Measurements from ENCODE around the gene TMIE.

Gene TMIE

DNA sequence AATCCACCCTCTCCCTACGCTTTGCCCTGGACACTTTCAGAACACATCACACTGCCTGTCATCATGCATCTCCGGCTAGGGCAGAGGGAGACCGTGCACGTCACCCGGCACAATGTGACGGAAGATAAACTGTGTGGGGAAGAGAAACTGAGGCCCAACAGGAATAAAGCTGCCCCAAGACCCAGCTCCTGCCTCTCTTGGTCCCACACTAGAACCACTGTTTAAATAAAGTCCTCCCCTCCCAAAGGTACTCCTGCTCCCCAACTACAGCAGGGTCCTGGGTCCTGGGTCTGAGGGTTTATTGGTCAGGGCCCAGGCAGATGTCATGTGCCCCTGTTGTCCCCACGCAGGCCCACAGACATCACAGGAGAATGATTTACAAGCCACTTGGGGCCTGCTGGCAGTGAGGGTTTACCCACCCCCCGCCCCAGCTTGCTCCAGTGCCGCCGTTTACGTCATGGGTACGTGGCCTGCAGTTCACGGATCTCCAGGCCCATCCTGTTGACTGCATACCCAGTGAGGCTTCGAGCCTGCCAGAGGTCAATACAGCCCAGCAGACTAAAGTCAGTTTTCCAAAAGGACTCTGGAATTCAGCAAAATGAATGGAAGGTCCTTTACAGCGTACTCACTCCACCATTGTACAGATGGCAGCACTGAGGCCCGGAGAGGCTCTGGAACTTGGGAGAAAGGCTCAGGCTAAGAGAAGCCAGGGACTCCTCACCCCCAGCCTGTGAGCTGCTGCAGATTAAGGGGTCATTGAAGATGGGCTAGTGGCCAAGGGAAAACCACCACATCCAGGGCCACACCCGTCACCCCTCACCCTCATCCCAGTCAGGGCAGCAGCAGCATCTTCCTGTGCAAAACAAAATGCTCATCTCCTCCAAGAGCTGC lies 30.9 kb upstream of the TMIE start:
- H2BK12ac ChIP-seq (ENCODE audit: low read length in 2 of 2) = no peak overlapping the region
- H3K23ac ChIP-seq (ENCODE audit: low read length in 2 of 2) = no peak overlapping the region
- H3K27ac ChIP-seq (ENCODE audit: low read length, poor library complexity, severe bottlenecking) = no peak overlapping the region
- H3K18ac ChIP-seq (ENCODE audit: low read depth in 1 of 2, low read length in 2 of 2) = no peak overlapping the region
- no peak overlapping the region for H2BK5ac ChIP-seq (ENCODE audit: low read depth, low read length, poor library complexity, severe bottlenecking)
- peaks cover 10 to 30% of the 10 kb centered on the region in 2 experiments for H3K27me3 ChIP-seq (ENCODE audit: control insufficient read depth in 1 of 2, insufficient read depth in 1 of 2, low read length in 2 of 2)
- H3K9ac ChIP-seq (ENCODE audit: low read length) = no peak overlapping the region
- no peaks in the 10 kb centered on the region for H3K36me3 ChIP-seq (ENCODE audit: control insufficient read depth in 1 of 2, insufficient read depth in 2 of 2, low read depth in 1 of 2, low read length in 2 of 2)
- H3K4me2 ChIP-seq (ENCODE audit: low read length, poor library complexity, severe bottlenecking) = no peak overlapping the region
- no peak overlapping the region for H4K8ac ChIP-seq (ENCODE audit: low read length)
- H3K9me3 ChIP-seq (ENCODE audit: control insufficient read depth, low read length) = no peaks in the 10 kb centered on the region
- no peak overlapping the region for H2BK15ac ChIP-seq (ENCODE audit: low read depth, poor library complexity, severe bottlenecking)
- 86% methylated on average over 16 of the region's 17 CpGs for WGBS
- no peak overlapping the region for H3K4ac ChIP-seq (ENCODE audit: low read depth in 1 of 2, low read length in 2 of 2)
- no peak for DNase-seq
- no peak overlapping the region for H2AFZ ChIP-seq (ENCODE audit: low read depth, low read length)
- no peak overlapping the region for H3K4me3 ChIP-seq (ENCODE audit: insufficient read depth in 1 of 2, low read depth in 1 of 2, low read length in 2 of 2)
- H3K14ac ChIP-seq (ENCODE audit: low read length in 2 of 2) = no peak overlapping the region
- no peak overlapping the region for H2BK120ac ChIP-seq (ENCODE audit: low read depth, low read length)
- no peak overlapping the region for H2AK5ac ChIP-seq (ENCODE audit: low read length, severe bottlenecking)
- H3K79me1 ChIP-seq (replicated peaks; ENCODE audit: low read length, poor library complexity, severe bottlenecking) = no peaks in the 10 kb centered on the region
- H4K91ac ChIP-seq (ENCODE audit: low read length) = no peak overlapping the region
- H3K4me1 ChIP-seq (ENCODE audit: control insufficient read depth, insufficient read depth, low read depth, low read length) = peaks cover 2% of the 10 kb centered on the region

GRCh38 chr3:46670891-46671427 lies 30.2 kb upstream of the TMIE start:
- Histone ChIP-seq H2AFZ (ENCODE audit: low read depth, low read length) (no peak overlapping the region), H3K14ac (ENCODE audit: low read length in 2 of 2) (no peak overlapping the region), H2AK5ac (ENCODE audit: low read length, severe bottlenecking) (no peak overlapping the region), H2BK12ac (ENCODE audit: low read length in 2 of 2) (no peak overlapping the region), H2BK120ac (ENCODE audit: low read depth, low read length) (no peak overlapping the region), H3K9ac (ENCODE audit: low read length) (no peak overlapping the region), H3K36me3 (ENCODE audit: control insufficient read depth in 1 of 2, insufficient read depth in 2 of 2, low read depth in 1 of 2, low read length in 2 of 2) (no peaks in the 10 kb centered on the region), H3K27me3 (ENCODE audit: control insufficient read depth in 1 of 2, insufficient read depth in 1 of 2, low read length in 2 of 2) (peaks cover 10 to 26% of the 10 kb centered on the region in 2 experiments), H3K27ac (ENCODE audit: low read length, poor library complexity, severe bottlenecking) (no peak overlapping the region), H3K9me3 (ENCODE audit: control insufficient read depth, low read length) (no peaks in the 10 kb centered on the region), H3K18ac (ENCODE audit: low read depth in 1 of 2, low read length in 2 of 2) (no peak overlapping the region), H3K4ac (ENCODE audit: low read depth in 1 of 2, low read length in 2 of 2) (no peak overlapping the region), H4K8ac (ENCODE audit: low read length) (no peak overlapping the region), H2BK5ac (ENCODE audit: low read depth, low read length, poor library complexity, severe bottlenecking) (no peak overlapping the region), H3K79me1 (replicated peaks; ENCODE audit: low read length, poor library complexity, severe bottlenecking) (no peaks in the 10 kb centered on the region), H2BK15ac (ENCODE audit: low read depth, poor library complexity, severe bottlenecking) (no peak overlapping the region), H3K4me3 (ENCODE audit: insufficient read depth in 1 of 2, low read depth in 1 of 2, low read length in 2 of 2) (no peak overlapping the region), H3K23ac (ENCODE audit: low read length in 2 of 2) (no peak overlapping the region), H4K91ac (ENCODE audit: low read length) (no peak overlapping the region), H3K4me1 (ENCODE audit: control insufficient read depth, insufficient read depth, low read depth, low read length) (peaks cover 2% of the 10 kb centered on the region), H3K4me2 (ENCODE audit: low read length, poor library complexity, severe bottlenecking) (no peak overlapping the region)
- DNase-seq = no peak
- WGBS = 96% methylated on average over 4 of the region's 4 CpGs

DNA sequence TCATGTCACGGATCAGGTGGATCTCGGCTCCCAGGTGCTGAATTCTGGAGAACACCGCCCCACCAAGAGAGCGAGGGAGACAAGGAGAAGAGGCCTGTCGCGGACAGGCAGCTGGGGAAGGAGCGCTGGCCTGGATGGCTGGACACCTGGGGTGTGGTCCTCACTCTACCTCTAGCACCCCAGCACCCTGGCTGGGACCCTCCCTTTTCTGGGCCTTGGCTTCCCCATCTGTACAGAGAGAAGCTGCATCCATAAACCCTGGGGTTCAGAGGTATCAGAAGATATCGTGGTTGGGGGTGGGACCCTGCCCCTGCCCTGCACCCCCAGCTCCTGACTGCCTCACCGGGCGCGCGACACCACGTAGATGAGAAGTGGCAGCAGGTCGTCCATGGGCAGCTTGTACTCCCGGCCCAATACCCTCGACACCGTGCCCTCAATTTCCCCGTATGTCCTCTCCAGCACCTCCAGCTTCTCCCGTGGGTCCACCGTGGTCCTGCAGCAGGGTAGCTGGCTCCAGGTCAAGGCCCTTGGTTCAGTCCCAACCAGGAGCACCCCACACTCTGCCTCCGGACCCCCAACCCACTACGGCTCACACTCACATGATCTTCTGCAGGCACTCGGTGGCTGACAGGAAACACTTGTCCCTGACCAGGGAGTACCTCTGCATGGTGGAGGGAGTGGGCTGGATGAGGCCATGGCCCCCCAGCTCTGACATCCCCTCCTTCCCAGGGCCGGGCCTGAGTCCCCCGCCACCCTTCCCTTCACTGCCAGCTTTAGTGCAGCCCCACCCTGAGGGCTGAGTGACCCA lies 29.4 kb upstream of the TMIE start:
- 92% methylated on average over 22 of the region's 25 CpGs for WGBS
- Histone ChIP-seq H3K4me2 (ENCODE audit: low read length, poor library complexity, severe bottlenecking) (no peak overlapping the region), H3K36me3 (ENCODE audit: control insufficient read depth in 1 of 2, insufficient read depth in 2 of 2, low read depth in 1 of 2, low read length in 2 of 2) (no peaks in the 10 kb centered on the region), H4K8ac (ENCODE audit: low read length) (no peak overlapping the region), H2BK12ac (ENCODE audit: low read length in 2 of 2) (no peak overlapping the region), H3K27ac (ENCODE audit: low read length, poor library complexity, severe bottlenecking) (no peak overlapping the region), H2AFZ (ENCODE audit: low read depth, low read length) (no peak overlapping the region), H3K79me1 (replicated peaks; ENCODE audit: low read length, poor library complexity, severe bottlenecking) (no peaks in the 10 kb centered on the region), H3K4me3 (ENCODE audit: insufficient read depth in 1 of 2, low read depth in 1 of 2, low read length in 2 of 2) (no peak overlapping the region), H2BK5ac (ENCODE audit: low read depth, low read length, poor library complexity, severe bottlenecking) (no peak overlapping the region), H3K27me3 (ENCODE audit: control insufficient read depth in 1 of 2, insufficient read depth in 1 of 2, low read length in 2 of 2) (peaks cover 7 to 23% of the 10 kb centered on the region in 2 experiments), H3K9me3 (ENCODE audit: control insufficient read depth, low read length) (no peaks in the 10 kb centered on the region), H2BK15ac (ENCODE audit: low read depth, poor library complexity, severe bottlenecking) (no peak overlapping the region), H2AK5ac (ENCODE audit: low read length, severe bottlenecking) (no peak overlapping the region), H3K9ac (ENCODE audit: low read length) (no peak overlapping the region), H3K4me1 (ENCODE audit: control insufficient read depth, insufficient read depth, low read depth, low read length) (peaks cover 4% of the 10 kb centered on the region), H4K91ac (ENCODE audit: low read length) (no peak overlapping the region), H3K23ac (ENCODE audit: low read length in 2 of 2) (no peak overlapping the region), H3K4ac (ENCODE audit: low read depth in 1 of 2, low read length in 2 of 2) (no peak overlapping the region), H2BK120ac (ENCODE audit: low read depth, low read length) (no peak overlapping the region), H3K14ac (ENCODE audit: low read length in 2 of 2) (no peak overlapping the region), H3K18ac (ENCODE audit: low read depth in 1 of 2, low read length in 2 of 2) (no peak overlapping the region)
- DNase-seq = no peak

DNA sequence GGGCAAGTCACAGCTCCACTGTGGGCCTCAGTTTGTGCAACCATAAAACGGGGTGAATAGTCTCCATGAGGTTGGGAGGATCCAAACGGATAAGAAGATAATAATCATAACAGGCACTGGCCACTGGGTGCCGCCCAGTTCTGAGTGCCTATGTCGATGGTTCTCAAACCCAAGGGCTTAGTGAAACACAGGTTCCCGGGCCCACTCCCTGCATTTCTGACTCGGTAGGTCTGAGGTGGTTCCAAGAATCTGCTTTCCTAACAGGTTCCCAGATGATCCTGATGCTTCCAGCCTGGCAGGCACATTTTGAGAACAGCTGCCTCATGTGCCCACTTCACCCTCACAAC lies 28.9 kb upstream of the TMIE start:
- Histone ChIP-seq H2BK120ac (ENCODE audit: low read depth, low read length) (no peak overlapping the region), H3K4me2 (ENCODE audit: low read length, poor library complexity, severe bottlenecking) (no peak overlapping the region), H3K14ac (ENCODE audit: low read length in 2 of 2) (no peak overlapping the region), H3K9ac (ENCODE audit: low read length) (no peak overlapping the region), H3K18ac (ENCODE audit: low read depth in 1 of 2, low read length in 2 of 2) (no peak overlapping the region), H2BK12ac (ENCODE audit: low read length in 2 of 2) (no peak overlapping the region), H2AFZ (ENCODE audit: low read depth, low read length) (no peak overlapping the region), H3K4ac (ENCODE audit: low read depth in 1 of 2, low read length in 2 of 2) (no peak overlapping the region), H3K27me3 (ENCODE audit: control insufficient read depth in 1 of 2, insufficient read depth in 1 of 2, low read length in 2 of 2) (peaks cover 11 to 23% of the 10 kb centered on the region in 2 experiments), H3K4me3 (ENCODE audit: insufficient read depth in 1 of 2, low read depth in 1 of 2, low read length in 2 of 2) (no peak overlapping the region), H4K8ac (ENCODE audit: low read length) (no peak overlapping the region), H3K9me3 (ENCODE audit: control insufficient read depth, low read length) (no peaks in the 10 kb centered on the region), H3K36me3 (ENCODE audit: control insufficient read depth in 1 of 2, insufficient read depth in 2 of 2, low read depth in 1 of 2, low read length in 2 of 2) (no peaks in the 10 kb centered on the region), H3K23ac (ENCODE audit: low read length in 2 of 2) (no peak overlapping the region), H3K4me1 (ENCODE audit: control insufficient read depth, insufficient read depth, low read depth, low read length) (peaks cover 4% of the 10 kb centered on the region), H2BK15ac (ENCODE audit: low read depth, poor library complexity, severe bottlenecking) (no peak overlapping the region), H4K91ac (ENCODE audit: low read length) (no peak overlapping the region), H3K27ac (ENCODE audit: low read length, poor library complexity, severe bottlenecking) (no peak overlapping the region), H3K79me1 (replicated peaks; ENCODE audit: low read length, poor library complexity, severe bottlenecking) (no peaks in the 10 kb centered on the region), H2BK5ac (ENCODE audit: low read depth, low read length, poor library complexity, severe bottlenecking) (no peak overlapping the region), H2AK5ac (ENCODE audit: low read length, severe bottlenecking) (no peak overlapping the region)
- 88% methylated on average over 6 of the region's 6 CpGs for WGBS
- no peak for DNase-seq
